HEK293 (cell line): ENCODE results near the gene DGAT2L6.

ENCODE experiments used
- CTCF ChIA-PET: fragments of 350-600 bp; formaldehyde crosslinking; extraction: SDS; loops from one replicate; lab custom pipeline; 2021; ENCODE audit warnings: antibody characterized with exemption; lab: Yijun Ruan, JAX
- POLR2A ChIA-PET: fragments of 300-600 bp; formaldehyde crosslinking; extraction: SDS; loops from one replicate; lab custom pipeline; 2020; ENCODE audit warnings: antibody characterized with exemption, inconsistent platforms; lab: Yijun Ruan, JAX
- H3K27ac ChIP-seq: fragments of 200-500 bp; sonication (Bioruptor generic); 2 replicates; pipeline ENCODE4 v1.5.1; 2014; ENCODE audit warnings: low read depth, low read length, control low read depth, inconsistent platforms; ENCODE audit errors: extremely low read depth
- H3K36me3 ChIP-seq, 2 experiments: fragments of 200-500 bp in 1 of 2; sonication (Bioruptor generic) in 1 of 2; 1 replicate in 1 of 2; 2 replicates in 1 of 2; pipeline ENCODE4 v1.5.1; 2014 to 2017; ENCODE audit warnings: inconsistent platforms in 2 of 2, low read length in 2 of 2; ENCODE audit not compliant: control insufficient read depth in 2 of 2, insufficient read depth in 1 of 2
- H3K4me1 ChIP-seq: fragments of 200-500 bp; sonication (Bioruptor generic); 2 replicates; pipeline ENCODE4 v1.5.1; 2014; ENCODE audit warnings: mild to moderate bottlenecking, low read length, inconsistent platforms; ENCODE audit not compliant: control insufficient read depth, insufficient read depth
- H3K4me3 ChIP-seq: 2 replicates; pipeline ENCODE4 v1.5.1; 2011; ENCODE audit warnings: low read depth, mild to moderate bottlenecking, control low read depth, low read length, moderate library complexity
- H3K9me3 ChIP-seq: fragments of 200-500 bp; sonication (Bioruptor generic); 2 replicates; pipeline ENCODE4 v1.5.1; 2014; ENCODE audit warnings: low read depth, low read length, inconsistent platforms; ENCODE audit not compliant: control insufficient read depth, insufficient read depth
- BCL6B ChIP-seq: fragments of 450-650 bp; formaldehyde crosslinking; IDR thresholded peaks from 2 replicates; pipeline ENCODE4 v1.5.1; 2017; ENCODE audit warnings: missing biosample characterization, missing genetic modification characterization
- GLI2 ChIP-seq: fragments of 450-650 bp; formaldehyde crosslinking; IDR thresholded peaks from 2 replicates; pipeline ENCODE4; 2017; ENCODE audit warnings: missing biosample characterization, missing genetic modification characterization, low read depth, borderline replicate concordance
- KLF7 ChIP-seq: fragments of 450-650 bp; formaldehyde crosslinking; IDR thresholded peaks from 2 replicates; pipeline ENCODE4 v1.5.1; 2016; ENCODE audit warnings: missing biosample characterization, missing genetic modification characterization, borderline replicate concordance
- PRDM4 ChIP-seq: fragments of 450-650 bp; formaldehyde crosslinking; IDR thresholded peaks from 2 replicates; pipeline ENCODE4 v1.5.1; 2017; ENCODE audit warnings: missing biosample characterization, missing genetic modification characterization
- RBAK ChIP-seq: fragments of 450-650 bp; formaldehyde crosslinking; IDR thresholded peaks from 2 replicates; pipeline ENCODE4 v1.5.1; 2016; ENCODE audit warnings: missing biosample characterization, missing genetic modification characterization
- SALL2 ChIP-seq: fragments of 450-650 bp; formaldehyde crosslinking; IDR thresholded peaks from 2 replicates; pipeline ENCODE4 v1.5.0; 2017; ENCODE audit warnings: missing biosample characterization, mild to moderate bottlenecking, missing genetic modification characterization, borderline replicate concordance
- SP7 ChIP-seq: fragments of 450-650 bp; formaldehyde crosslinking; IDR thresholded peaks from 2 replicates; pipeline ENCODE4 v1.5.1; 2016; ENCODE audit warnings: missing biosample characterization, missing genetic modification characterization
- ZBTB7A ChIP-seq: fragments of 450-650 bp; formaldehyde crosslinking; IDR thresholded peaks from 2 replicates; pipeline ENCODE4 v1.5.1; 2016; ENCODE audit warnings: low read depth, missing biosample characterization, missing genetic modification characterization
- ZBTB8A ChIP-seq: fragments of 450-650 bp; formaldehyde crosslinking; IDR thresholded peaks from 2 replicates; pipeline ENCODE4 v1.5.1; 2016; ENCODE audit warnings: missing biosample characterization, missing genetic modification characterization
- ZNF214 ChIP-seq: fragments of 450-650 bp; formaldehyde crosslinking; IDR thresholded peaks from 2 replicates; pipeline ENCODE4 v1.5.1; 2017; ENCODE audit warnings: missing biosample characterization, mild to moderate bottlenecking, missing genetic modification characterization, borderline replicate concordance
- ZNF280C ChIP-seq: fragments of 450-650 bp; formaldehyde crosslinking; IDR thresholded peaks from 2 replicates; pipeline ENCODE4 v1.5.1; 2016; ENCODE audit warnings: missing biosample characterization, missing genetic modification characterization
- ZNF311 ChIP-seq: fragments of 450-650 bp; formaldehyde crosslinking; IDR thresholded peaks from 2 replicates; pipeline ENCODE4 v1.5.1; 2017; ENCODE audit warnings: missing biosample characterization, missing genetic modification characterization, borderline replicate concordance
- ZNF433 ChIP-seq: fragments of 450-650 bp; formaldehyde crosslinking; IDR thresholded peaks from 2 replicates; pipeline ENCODE4 v1.5.1; 2016; ENCODE audit warnings: missing biosample characterization, missing genetic modification characterization, low read depth
- ZNF449 ChIP-seq: fragments of 450-650 bp; formaldehyde crosslinking; IDR thresholded peaks from 2 replicates; pipeline ENCODE4 v1.5.1; 2017; ENCODE audit warnings: missing biosample characterization, mild to moderate bottlenecking, missing genetic modification characterization, moderate library complexity
- ZNF571 ChIP-seq: fragments of 450-650 bp; formaldehyde crosslinking; IDR thresholded peaks from 2 replicates; pipeline ENCODE4 v1.5.0; 2017; ENCODE audit warnings: missing biosample characterization, missing genetic modification characterization
- ZNF600 ChIP-seq: fragments of 450-650 bp; formaldehyde crosslinking; IDR thresholded peaks from 2 replicates; pipeline ENCODE4 v1.5.1; 2016; ENCODE audit warnings: missing biosample characterization, missing genetic modification characterization
- ZNF621 ChIP-seq: fragments of 450-650 bp; formaldehyde crosslinking; IDR thresholded peaks from 2 replicates; pipeline ENCODE4 v1.5.1; 2017; ENCODE audit warnings: missing biosample characterization, missing genetic modification characterization
- ZNF623 ChIP-seq: fragments of 450-650 bp; formaldehyde crosslinking; IDR thresholded peaks from 2 replicates; pipeline ENCODE4 v1.5.1; 2016; ENCODE audit warnings: missing biosample characterization, missing genetic modification characterization
- ZNF664 ChIP-seq: fragments of 450-650 bp; formaldehyde crosslinking; IDR thresholded peaks from 2 replicates; pipeline ENCODE4 v1.5.1; 2016; ENCODE audit warnings: missing biosample characterization, missing genetic modification characterization
- ZNF707 ChIP-seq: fragments of 450-650 bp; formaldehyde crosslinking; IDR thresholded peaks from 2 replicates; pipeline ENCODE4 v1.5.1; 2016; ENCODE audit warnings: missing biosample characterization, missing genetic modification characterization
- ZNF830 ChIP-seq: fragments of 450-650 bp; IDR thresholded peaks from 2 replicates; pipeline ENCODE4 v1.5.0; 2018; ENCODE audit warnings: missing biosample characterization, missing genetic modification characterization, low read depth, mild to moderate bottlenecking, moderate library complexity
- ZSCAN16 ChIP-seq: fragments of 450-650 bp; formaldehyde crosslinking; IDR thresholded peaks from 2 replicates; pipeline ENCODE4 v1.5.1; 2016; ENCODE audit warnings: missing biosample characterization, missing genetic modification characterization

The DGAT2L6 gene

GRCh38 chrX:70172964-70173363 lies 4.3 kb upstream of the DGAT2L6 start:
- Histone ChIP-seq H3K4me3 (no peak overlapping the region), H3K4me1 (no peaks in the 10 kb centered on the region), H3K36me3 (no peaks in the 10 kb centered on the region), H3K9me3 (no peaks in the 10 kb centered on the region), H3K27ac (no peak overlapping the region)
- TF ChIP-seq ZBTB7A (tag by site-specific recombination) = no peak
- TF ChIP-seq BCL6B = no peak
- TF ChIP-seq RBAK (tag by site-specific recombination) = no peak
- TF ChIP-seq ZBTB8A (tag by site-specific recombination) = no peak
- no peak for TF ChIP-seq ZNF664 (tag by site-specific recombination)
- TF ChIP-seq SP7 (tag by site-specific recombination) = no peak
- no peak for TF ChIP-seq ZNF433 (tag by site-specific recombination)
- TF ChIP-seq ZNF311 (tag by site-specific recombination) = no peak
- TF ChIP-seq ZNF830 (tag by site-specific recombination) = no peak
- TF ChIP-seq SALL2 = no peak
- TF ChIP-seq ZNF280C (tag by site-specific recombination) = no peak
- TF ChIP-seq ZNF623 (tag by site-specific recombination) = no peak
- no peak for TF ChIP-seq ZNF600 (tag by site-specific recombination)
- no peak for TF ChIP-seq ZNF214 (tag by site-specific recombination)
- TF ChIP-seq ZNF621 = no peak
- no peak for TF ChIP-seq KLF7
- CTCF ChIA-PET = interaction anchor here (1.0 kb wide), 1 partner anchor 39 kb away, joined by 5 read pairs; the partner anchor contains the start of gene IGBP1
- POLR2A ChIA-PET = no interaction called here

GRCh38 chrX:70174754-70175153 lies 2.5 kb upstream of the DGAT2L6 start:
- Histone ChIP-seq H3K27ac (no peak overlapping the region), H3K36me3 (no peaks in the 10 kb centered on the region)

More at GRCh38 chrX:70174754-70175153, 2.5 kb upstream of the DGAT2L6 start:
- H3K4me1 ChIP-seq = no peaks in the 10 kb centered on the region
- no peak for TF ChIP-seq ZNF571 (tag by site-specific recombination)
- TF ChIP-seq GLI2 (tag by site-specific recombination) = no peak
- no peak for TF ChIP-seq ZNF449 (tag by site-specific recombination)
- no peak for TF ChIP-seq ZSCAN16
- no peak for TF ChIP-seq ZNF707 (tag by site-specific recombination)
- TF ChIP-seq ZNF623 (tag by site-specific recombination) = no peak
- no peak for TF ChIP-seq PRDM4
- no peak for TF ChIP-seq ZNF433 (tag by site-specific recombination)
- no peak overlapping the region for H3K4me3 ChIP-seq
- no peaks in the 10 kb centered on the region for H3K9me3 ChIP-seq
- ChIA-PET POLR2A (no interaction called here), CTCF (interaction anchor here (1.1 kb wide), 1 partner anchor 19 kb away, joined by 4 read pairs; no protein-coding TSS in a partner anchor)
